WTC11 (cell line): ENCODE data around the gene DSG4. TPM values are rescaled to one million over a fixed set of nuclear protein-coding genes. Genes with fewer than 3 reads are reported as not detected.
"Not testable (repeated sequence)": the region's sequence is repeated elsewhere in the genome, so short reads cannot be mapped to it uniquely, and the experiment has no call there.

Experiments
- ATAC-seq: fragments of 200-7000 bp; cut with Tn5 transposase; 2 replicates; pipeline ENCODE4 v1.10.0; 2021; ENCODE audit warnings: mild to moderate bottlenecking, moderate library complexity
- CTCF ChIA-PET: fragments of 300-600 bp; sonication (Branson Sonifier 250); formaldehyde crosslinking; loops from one replicate; lab custom pipeline; 2021; ENCODE audit warnings: antibody characterized with exemption; lab: Charles Lee
- POLR2A ChIA-PET: fragments of 350-600 bp; sonication (Branson Sonifier 250); formaldehyde crosslinking; loops from one replicate; lab custom pipeline; 2021; ENCODE audit warnings: antibody characterized with exemption; lab: Charles Lee
- DNase-seq: peaks from one replicate; pipeline ENCODE4 v3.0.0; 2021; ENCODE audit warnings: low spot score
- H3K27ac Mint-ChIP-seq: 2 replicates; pipeline ENCODE4 v1.8.0; 2021; ENCODE audit warnings: mixed read lengths
- H3K27me3 Mint-ChIP-seq: 2 replicates; pipeline ENCODE4 v1.8.0; 2021; ENCODE audit warnings: low read depth, mild to moderate bottlenecking, moderate library complexity, mixed read lengths
- H3K36me3 Mint-ChIP-seq: 2 replicates; pipeline ENCODE4 v1.8.0; 2021; ENCODE audit warnings: mixed read lengths
- H3K4me1 Mint-ChIP-seq: 2 replicates; pipeline ENCODE4 v1.8.0; 2022; ENCODE audit warnings: mixed read lengths
- H3K4me3 Mint-ChIP-seq: 2 replicates; pipeline ENCODE4 v1.8.0; 2021; ENCODE audit warnings: mild to moderate bottlenecking, moderate library complexity, mixed read lengths
- H3K9me3 Mint-ChIP-seq: 2 replicates; pipeline ENCODE4 v1.8.0; 2021; ENCODE audit warnings: mixed read lengths
- GABPB1 ChIP-seq: sonication (generic); formaldehyde crosslinking; IDR thresholded peaks from 2 replicates; pipeline ENCODE4 v1.8.1; 2023; ENCODE audit warnings: mild to moderate bottlenecking, missing genetic modification reagents
- IRF2 ChIP-seq: sonication (generic); formaldehyde crosslinking; IDR thresholded peaks from 2 replicates; pipeline ENCODE4 v1.8.0; 2022; ENCODE audit warnings: low read depth, missing genetic modification reagents, borderline replicate concordance
- JAZF1 ChIP-seq: fragments of 250-450 bp; sonication (Bioruptor Pico); IDR thresholded peaks from 2 replicates; pipeline ENCODE4 v1.9.0; 2021; ENCODE audit warnings: moderate library complexity, mild to moderate bottlenecking, inconsistent platforms
- NFE2L1 ChIP-seq: sonication (generic); formaldehyde crosslinking; IDR thresholded peaks from 2 replicates; pipeline ENCODE4 v1.8.1; 2023; ENCODE audit warnings: missing genetic modification reagents
- RELA ChIP-seq: sonication (generic); formaldehyde crosslinking; IDR thresholded peaks from 2 replicates; pipeline ENCODE4 v1.8.1; 2022; ENCODE audit warnings: missing genetic modification reagents, mild to moderate bottlenecking, borderline replicate concordance
- RORB ChIP-seq: fragments of 250-450 bp; sonication (Bioruptor Pico); IDR thresholded peaks from 2 replicates; pipeline ENCODE4 v1.9.0; 2021; ENCODE audit warnings: mild to moderate bottlenecking
- SMAD3 ChIP-seq: sonication (generic); formaldehyde crosslinking; IDR thresholded peaks from 2 replicates; pipeline ENCODE4 v1.8.0; 2022; ENCODE audit warnings: missing genetic modification reagents, mild to moderate bottlenecking, borderline replicate concordance
- SOX15 ChIP-seq: fragments of 250-450 bp; sonication (Bioruptor Pico); IDR thresholded peaks from 2 replicates; pipeline ENCODE4 v1.9.0; 2021; ENCODE audit warnings: mild to moderate bottlenecking
- TEAD4 ChIP-seq: sonication (generic); formaldehyde crosslinking; IDR thresholded peaks from 2 replicates; pipeline ENCODE4 v1.8.0; 2022; ENCODE audit warnings: mild to moderate bottlenecking, missing genetic modification reagents
- ZNF138 ChIP-seq: sonication (generic); formaldehyde crosslinking; conservative IDR thresholded peaks from 2 replicates; pipeline ENCODE4 v1.8.1; 2022; ENCODE audit warnings: mild to moderate bottlenecking, moderate library complexity, missing genetic modification reagents
- ZNF263 ChIP-seq: sonication (generic); formaldehyde crosslinking; IDR thresholded peaks from 2 replicates; pipeline ENCODE4 v1.8.1; 2022; ENCODE audit warnings: low read depth, mild to moderate bottlenecking, moderate library complexity, missing genetic modification reagents
- ZNF317 ChIP-seq: sonication (generic); formaldehyde crosslinking; IDR thresholded peaks from 2 replicates; pipeline ENCODE4 v1.8.1; 2023; ENCODE audit warnings: low read depth, mild to moderate bottlenecking, moderate library complexity, missing genetic modification reagents, borderline replicate concordance
- ZNF423 ChIP-seq: fragments of 250-450 bp; sonication (Bioruptor Pico); IDR thresholded peaks from 2 replicates; pipeline ENCODE4 v2.1.2; 2022; ENCODE audit warnings: mild to moderate bottlenecking, moderate library complexity
- ZNF671 ChIP-seq: fragments of 250-450 bp; sonication (Bioruptor Pico); IDR thresholded peaks from 2 replicates; pipeline ENCODE4 v1.8.0; 2021; ENCODE audit warnings: mild to moderate bottlenecking
- total RNA-seq: library from RNA; stranded (reverse); gene quantifications from 3 replicates; pipeline ENCODE4 v1.2.3, GENCODE V29; 2021
- TF ChIP-seq, protein P1 (sequence below): fragments of 250-450 bp; sonication (Bioruptor Pico); IDR thresholded peaks from 2 replicates; pipeline ENCODE4 v1.9.0; 2021; ENCODE audit warnings: mild to moderate bottlenecking, borderline replicate concordance
- TF ChIP-seq, protein P2 (sequence below): sonication (generic); formaldehyde crosslinking; IDR thresholded peaks from 2 replicates; pipeline ENCODE4 v1.8.1; 2023; ENCODE audit warnings: mild to moderate bottlenecking, missing genetic modification reagents, moderate library complexity
- TF ChIP-seq, protein P3 (sequence below): sonication (generic); formaldehyde crosslinking; conservative IDR thresholded peaks from 2 replicates; pipeline ENCODE4 v1.8.1; 2022; ENCODE audit warnings: mild to moderate bottlenecking, missing genetic modification reagents
- TF ChIP-seq, protein P4 (sequence below): sonication (generic); formaldehyde crosslinking; IDR thresholded peaks from 2 replicates; pipeline ENCODE4 v1.8.1; 2022; ENCODE audit warnings: low read depth, mild to moderate bottlenecking, moderate library complexity, missing genetic modification reagents, borderline replicate concordance
- TF ChIP-seq, protein P5 (sequence below): fragments of 250-450 bp; sonication (Bioruptor Pico); IDR thresholded peaks from 2 replicates; pipeline ENCODE4 v1.9.0; 2021; ENCODE audit warnings: mild to moderate bottlenecking
- TF ChIP-seq, protein P6 (sequence below): sonication (generic); formaldehyde crosslinking; IDR thresholded peaks from 2 replicates; pipeline ENCODE4 v1.8.1; 2023; ENCODE audit warnings: mild to moderate bottlenecking, missing genetic modification reagents
- TF ChIP-seq, protein P7 (sequence below): sonication (generic); formaldehyde crosslinking; IDR thresholded peaks from 2 replicates; pipeline ENCODE4 v1.8.1; 2022; ENCODE audit warnings: mild to moderate bottlenecking, missing genetic modification reagents, moderate library complexity, borderline replicate concordance
- TF ChIP-seq, protein P8 (sequence below): sonication (generic); formaldehyde crosslinking; IDR thresholded peaks from 2 replicates; pipeline ENCODE4 v1.8.0; 2022; ENCODE audit warnings: mild to moderate bottlenecking, missing genetic modification reagents

DSG4 gene
- total RNA-seq, 1 experiment from 2014 or later: not detected

DNA sequence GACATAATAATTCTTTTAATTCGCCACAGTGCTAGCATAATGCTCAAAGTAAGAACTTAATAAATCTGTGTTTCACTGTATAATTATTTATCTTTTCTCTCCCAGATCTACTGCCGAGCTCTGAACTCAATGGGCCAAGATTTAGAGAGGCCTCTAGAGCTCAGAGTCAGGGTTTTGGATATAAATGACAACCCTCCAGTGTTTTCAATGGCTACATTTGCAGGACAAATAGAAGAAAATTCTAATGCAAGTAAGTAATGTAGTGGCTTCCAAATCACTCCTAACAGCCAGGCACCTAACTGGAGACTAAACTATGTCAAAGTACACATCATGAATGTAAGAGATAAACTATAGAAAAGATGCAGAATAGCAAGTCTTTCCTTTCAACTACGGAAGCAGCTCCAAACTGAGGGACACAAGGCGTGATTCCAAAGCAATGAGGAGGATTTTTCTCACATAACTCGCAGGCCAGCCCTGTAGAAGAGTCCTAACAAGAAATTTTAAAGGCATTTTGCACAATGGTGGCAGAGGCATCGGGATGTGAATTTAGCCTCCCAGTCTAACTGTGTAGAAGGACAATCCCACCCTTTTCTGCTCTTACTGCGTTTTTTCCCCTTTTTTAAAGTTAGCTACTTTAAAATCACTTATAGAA is 46.7 kb upstream of the DSG4 start (continued):
- TF ChIP-seq, protein P1, sequence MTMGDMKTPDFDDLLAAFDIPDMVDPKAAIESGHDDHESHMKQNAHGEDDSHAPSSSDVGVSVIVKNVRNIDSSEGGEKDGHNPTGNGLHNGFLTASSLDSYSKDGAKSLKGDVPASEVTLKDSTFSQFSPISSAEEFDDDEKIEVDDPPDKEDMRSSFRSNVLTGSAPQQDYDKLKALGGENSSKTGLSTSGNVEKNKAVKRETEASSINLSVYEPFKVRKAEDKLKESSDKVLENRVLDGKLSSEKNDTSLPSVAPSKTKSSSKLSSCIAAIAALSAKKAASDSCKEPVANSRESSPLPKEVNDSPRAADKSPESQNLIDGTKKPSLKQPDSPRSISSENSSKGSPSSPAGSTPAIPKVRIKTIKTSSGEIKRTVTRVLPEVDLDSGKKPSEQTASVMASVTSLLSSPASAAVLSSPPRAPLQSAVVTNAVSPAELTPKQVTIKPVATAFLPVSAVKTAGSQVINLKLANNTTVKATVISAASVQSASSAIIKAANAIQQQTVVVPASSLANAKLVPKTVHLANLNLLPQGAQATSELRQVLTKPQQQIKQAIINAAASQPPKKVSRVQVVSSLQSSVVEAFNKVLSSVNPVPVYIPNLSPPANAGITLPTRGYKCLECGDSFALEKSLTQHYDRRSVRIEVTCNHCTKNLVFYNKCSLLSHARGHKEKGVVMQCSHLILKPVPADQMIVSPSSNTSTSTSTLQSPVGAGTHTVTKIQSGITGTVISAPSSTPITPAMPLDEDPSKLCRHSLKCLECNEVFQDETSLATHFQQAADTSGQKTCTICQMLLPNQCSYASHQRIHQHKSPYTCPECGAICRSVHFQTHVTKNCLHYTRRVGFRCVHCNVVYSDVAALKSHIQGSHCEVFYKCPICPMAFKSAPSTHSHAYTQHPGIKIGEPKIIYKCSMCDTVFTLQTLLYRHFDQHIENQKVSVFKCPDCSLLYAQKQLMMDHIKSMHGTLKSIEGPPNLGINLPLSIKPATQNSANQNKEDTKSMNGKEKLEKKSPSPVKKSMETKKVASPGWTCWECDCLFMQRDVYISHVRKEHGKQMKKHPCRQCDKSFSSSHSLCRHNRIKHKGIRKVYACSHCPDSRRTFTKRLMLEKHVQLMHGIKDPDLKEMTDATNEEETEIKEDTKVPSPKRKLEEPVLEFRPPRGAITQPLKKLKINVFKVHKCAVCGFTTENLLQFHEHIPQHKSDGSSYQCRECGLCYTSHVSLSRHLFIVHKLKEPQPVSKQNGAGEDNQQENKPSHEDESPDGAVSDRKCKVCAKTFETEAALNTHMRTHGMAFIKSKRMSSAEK (CRISPR knock-in tag): no peak
- TF ChIP-seq ZNF263 (CRISPR knock-in tag): no peak
- no peak for TF ChIP-seq JAZF1 (CRISPR knock-in tag)
- no peak for TF ChIP-seq ZNF671
- no peak for TF ChIP-seq RELA (CRISPR knock-in tag)
- TF ChIP-seq ZNF423 (CRISPR knock-in tag): no peak
- TF ChIP-seq, protein P2, sequence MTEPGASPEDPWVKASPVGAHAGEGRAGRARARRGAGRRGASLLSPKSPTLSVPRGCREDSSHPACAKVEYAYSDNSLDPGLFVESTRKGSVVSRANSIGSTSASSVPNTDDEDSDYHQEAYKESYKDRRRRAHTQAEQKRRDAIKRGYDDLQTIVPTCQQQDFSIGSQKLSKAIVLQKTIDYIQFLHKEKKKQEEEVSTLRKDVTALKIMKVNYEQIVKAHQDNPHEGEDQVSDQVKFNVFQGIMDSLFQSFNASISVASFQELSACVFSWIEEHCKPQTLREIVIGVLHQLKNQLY (CRISPR knock-in tag): no peak
- TF ChIP-seq, protein P3, sequence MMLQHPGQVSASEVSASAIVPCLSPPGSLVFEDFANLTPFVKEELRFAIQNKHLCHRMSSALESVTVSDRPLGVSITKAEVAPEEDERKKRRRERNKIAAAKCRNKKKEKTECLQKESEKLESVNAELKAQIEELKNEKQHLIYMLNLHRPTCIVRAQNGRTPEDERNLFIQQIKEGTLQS: no peak
- TF ChIP-seq, protein P4, sequence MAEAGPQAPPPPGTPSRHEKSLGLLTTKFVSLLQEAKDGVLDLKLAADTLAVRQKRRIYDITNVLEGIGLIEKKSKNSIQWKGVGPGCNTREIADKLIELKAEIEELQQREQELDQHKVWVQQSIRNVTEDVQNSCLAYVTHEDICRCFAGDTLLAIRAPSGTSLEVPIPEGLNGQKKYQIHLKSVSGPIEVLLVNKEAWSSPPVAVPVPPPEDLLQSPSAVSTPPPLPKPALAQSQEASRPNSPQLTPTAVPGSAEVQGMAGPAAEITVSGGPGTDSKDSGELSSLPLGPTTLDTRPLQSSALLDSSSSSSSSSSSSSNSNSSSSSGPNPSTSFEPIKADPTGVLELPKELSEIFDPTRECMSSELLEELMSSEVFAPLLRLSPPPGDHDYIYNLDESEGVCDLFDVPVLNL (CRISPR knock-in tag): no peak
- TF ChIP-seq, protein P5, sequence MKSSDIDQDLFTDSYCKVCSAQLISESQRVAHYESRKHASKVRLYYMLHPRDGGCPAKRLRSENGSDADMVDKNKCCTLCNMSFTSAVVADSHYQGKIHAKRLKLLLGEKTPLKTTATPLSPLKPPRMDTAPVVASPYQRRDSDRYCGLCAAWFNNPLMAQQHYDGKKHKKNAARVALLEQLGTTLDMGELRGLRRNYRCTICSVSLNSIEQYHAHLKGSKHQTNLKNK (CRISPR knock-in tag): no peak
- TF ChIP-seq ZNF317: no peak
- TF ChIP-seq, protein P6, sequence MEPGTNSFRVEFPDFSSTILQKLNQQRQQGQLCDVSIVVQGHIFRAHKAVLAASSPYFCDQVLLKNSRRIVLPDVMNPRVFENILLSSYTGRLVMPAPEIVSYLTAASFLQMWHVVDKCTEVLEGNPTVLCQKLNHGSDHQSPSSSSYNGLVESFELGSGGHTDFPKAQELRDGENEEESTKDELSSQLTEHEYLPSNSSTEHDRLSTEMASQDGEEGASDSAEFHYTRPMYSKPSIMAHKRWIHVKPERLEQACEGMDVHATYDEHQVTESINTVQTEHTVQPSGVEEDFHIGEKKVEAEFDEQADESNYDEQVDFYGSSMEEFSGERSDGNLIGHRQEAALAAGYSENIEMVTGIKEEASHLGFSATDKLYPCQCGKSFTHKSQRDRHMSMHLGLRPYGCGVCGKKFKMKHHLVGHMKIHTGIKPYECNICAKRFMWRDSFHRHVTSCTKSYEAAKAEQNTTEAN (CRISPR knock-in tag): no peak
- TF ChIP-seq RORB (CRISPR knock-in tag): no peak
- TF ChIP-seq, protein P7, sequence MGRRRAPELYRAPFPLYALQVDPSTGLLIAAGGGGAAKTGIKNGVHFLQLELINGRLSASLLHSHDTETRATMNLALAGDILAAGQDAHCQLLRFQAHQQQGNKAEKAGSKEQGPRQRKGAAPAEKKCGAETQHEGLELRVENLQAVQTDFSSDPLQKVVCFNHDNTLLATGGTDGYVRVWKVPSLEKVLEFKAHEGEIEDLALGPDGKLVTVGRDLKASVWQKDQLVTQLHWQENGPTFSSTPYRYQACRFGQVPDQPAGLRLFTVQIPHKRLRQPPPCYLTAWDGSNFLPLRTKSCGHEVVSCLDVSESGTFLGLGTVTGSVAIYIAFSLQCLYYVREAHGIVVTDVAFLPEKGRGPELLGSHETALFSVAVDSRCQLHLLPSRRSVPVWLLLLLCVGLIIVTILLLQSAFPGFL (CRISPR knock-in tag): no peak
- no peak for TF ChIP-seq SOX15

DNA sequence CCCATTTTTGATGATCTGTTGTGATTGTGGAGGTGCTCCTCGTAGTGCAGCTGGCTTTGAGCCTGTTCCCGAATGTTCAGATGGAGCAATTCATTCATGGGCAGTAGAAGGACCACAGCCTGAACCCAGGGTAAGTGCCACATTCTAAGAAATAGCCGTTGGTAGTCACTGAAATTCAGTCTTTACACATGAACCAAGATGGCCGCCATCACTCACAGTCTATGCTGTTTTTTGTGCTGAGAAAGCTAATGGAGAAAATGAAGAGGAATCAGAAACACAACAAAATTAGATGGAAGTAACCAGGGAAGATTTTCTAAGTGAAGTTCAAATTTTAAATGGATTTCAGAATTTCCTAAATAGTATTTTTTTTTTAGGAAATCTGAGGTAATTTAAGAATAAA is 33.1 kb upstream of the DSG4 start:
- DNase-seq (no peak), ATAC-seq (no peak)
- POLR2A ChIA-PET: no interaction called here
- Mint-ChIP-seq H3K27me3 (no peaks in the 10 kb centered on the region), H3K4me1 (no peaks in the 10 kb centered on the region), H3K4me3 (no peak overlapping the region), H3K36me3 (no peaks in the 10 kb centered on the region), H3K9me3 (peaks cover 10% of the 10 kb centered on the region), H3K27ac (no peak overlapping the region)
- CTCF ChIA-PET: no interaction called here
- TF ChIP-seq TEAD4 (CRISPR knock-in tag) (no peak), SMAD3 (CRISPR knock-in tag) (no peak), GABPB1 (no peak), ZNF138 (no peak), RORB (CRISPR knock-in tag) (no peak), ZNF317 (no peak), IRF2 (CRISPR knock-in tag) (no peak), NFE2L1 (no peak)
- TF ChIP-seq, protein P8, sequence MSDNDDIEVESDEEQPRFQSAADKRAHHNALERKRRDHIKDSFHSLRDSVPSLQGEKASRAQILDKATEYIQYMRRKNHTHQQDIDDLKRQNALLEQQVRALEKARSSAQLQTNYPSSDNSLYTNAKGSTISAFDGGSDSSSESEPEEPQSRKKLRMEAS (CRISPR knock-in tag): no peak
- TF ChIP-seq, protein P6 (CRISPR knock-in tag): no peak

DNA sequence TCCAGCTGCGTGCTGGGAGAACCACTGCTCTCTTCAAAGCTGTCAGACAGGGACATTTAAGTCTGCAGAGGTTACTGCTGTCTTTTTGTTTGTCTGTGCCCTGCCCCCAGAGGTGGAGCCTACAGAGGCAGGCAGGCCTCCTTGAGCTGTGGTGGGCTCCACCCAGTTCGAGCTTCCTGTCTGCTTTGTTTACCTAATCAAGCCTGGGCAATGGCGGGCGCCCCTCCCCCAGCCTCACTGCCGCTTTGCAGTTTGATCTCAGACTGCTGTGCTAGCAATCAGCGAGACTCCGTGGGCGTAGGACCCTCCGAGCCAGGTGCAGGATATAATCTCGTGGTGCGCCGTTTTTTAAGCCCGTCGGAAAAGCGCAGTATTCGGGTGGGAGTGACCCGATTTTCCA is 23.2 kb upstream of the DSG4 start:
- POLR2A ChIA-PET, H3K4me1 Mint-ChIP-seq, CTCF ChIA-PET, H3K4me3 Mint-ChIP-seq, H3K27ac Mint-ChIP-seq, H3K27me3 Mint-ChIP-seq, ATAC-seq: not testable (repeated sequence)
- Mint-ChIP-seq H3K36me3 (peaks cover 13% of the 10 kb centered on the region), H3K9me3 (peaks cover 11% of the 10 kb centered on the region)
- peak; percentile 56 for DNase-seq
